Heart left ventricle (tissue), 16 donors: Measurements from ENCODE around the gene CMC1. TPM values are rescaled to one million over a fixed set of nuclear protein-coding genes. Genes with fewer than 3 reads are reported as not detected.

Experiments used
- ATAC-seq, 4 donors: fragments of 200-7000 bp; cut with Tn5 transposase; one replicate each; pipeline ENCODE4 v1.9.1; 2020 to 2022; ENCODE audit warnings: moderate library complexity in 4 of 4, mild to moderate bottlenecking in 3 of 4, moderate number of reproducible peaks in 1 of 4
- DNase-seq, 5 donors: peaks; one replicate each; pipeline ENCODE4 v3.0.0-alpha.2; 2020
- H3K27ac ChIP-seq, 12 donors: fragments of 200-600 bp; sonication (generic) in 4 of 12; one replicate each; pipeline versions ENCODE4 v1.5.0 to v1.8.0; 2016 to 2022; ENCODE audit warnings: mild to moderate bottlenecking in 2 of 12
- H3K27me3 ChIP-seq, 9 donors: fragments of 200-600 bp; sonication (generic) in 2 of 9; one replicate each; pipeline versions ENCODE4 v1.5.1 to v1.8.0; 2016 to 2022; ENCODE audit warnings: mild to moderate bottlenecking in 3 of 9
- H3K36me3 ChIP-seq, 9 donors: fragments of 200-600 bp; sonication (generic) in 2 of 9; one replicate each; pipeline versions ENCODE4 v1.5.0 to v1.8.0; 2018 to 2022; ENCODE audit warnings: mild to moderate bottlenecking in 2 of 9
- H3K4me1 ChIP-seq, 12 donors: fragments of 200-600 bp; sonication (generic) in 4 of 12; one replicate each; pipeline versions ENCODE4 v1.5.0 to v1.8.0; 2016 to 2022; ENCODE audit warnings: mild to moderate bottlenecking in 3 of 12
- H3K4me3 ChIP-seq, 12 donors: fragments of 200-600 bp; sonication (generic) in 4 of 12; one replicate each; pipeline versions ENCODE4 v1.5.0 to v1.8.0; 2017 to 2022; ENCODE audit warnings: mild to moderate bottlenecking in 9 of 12, moderate library complexity in 4 of 12
- H3K9me3 ChIP-seq, 12 donors: fragments of 200-600 bp; sonication (generic) in 4 of 12; one replicate each; pipeline versions ENCODE4 v1.5.0 to v1.8.0; 2016 to 2022; ENCODE audit warnings: mild to moderate bottlenecking in 1 of 12
- CTCF ChIP-seq, 12 donors: fragments of 200-600 bp; sonication (generic) in 4 of 12; IDR thresholded peaks; one replicate each; pipeline versions ENCODE4 v1.5.0 to v1.8.0; 2018 to 2022; ENCODE audit warnings: antibody characterized with exemption in 12 of 12, mild to moderate bottlenecking in 5 of 12
- POLR2A ChIP-seq, 2 donors: fragments of 450-650 bp; IDR thresholded peaks; one replicate each; pipeline ENCODE4 v1.6.1; 2017; ENCODE audit warnings: antibody characterized with exemption in 2 of 2, mild to moderate bottlenecking in 2 of 2, moderate library complexity in 2 of 2
- WGBS, 4 donors: extraction: QIAGEN DNeasy Blood & Tissue Kit in 2 of 4; methylation state at CpG; one replicate each; pipeline versions ENCODE4 v1.1.5 to v1.1.7; 2013 to 2018; 5-methylcytosine and 5-hydroxymethylcytosine counted together
- intact Hi-C, 10 donors: fragments of 100-400 bp; cut with DNase I; formaldehyde crosslinking; loops; one replicate each; pipeline versions ENCODE4 v1.11.1 to v1.14.2; 2022
- polyA plus RNA-seq, 2 donors: library from polyadenylated mRNA; stranded (reverse); fragments of 200-250 nt; gene quantifications; one replicate each; pipeline ENCODE4 v1.2.3, GENCODE V29; 2013
- total RNA-seq, 9 donors: library from RNA; depleted of rRNA in 2 of 9; stranded (reverse); fragments of >200 nt in 2 of 9; fragmentation: NEBNext Ultra II Directional in 3 of 9; extraction: Animal tissue kit (Norgen Biotek cat#: 25700) in 3 of 9; gene quantifications; one replicate each; pipeline versions ENCODE4 v1.1.0 to v1.2.4, GENCODE V29; 2016 to 2023
- donor health status: ischemic (EF 13 %, LVEDD 7.1; RV severe dilation, severe dysfunction).
- donor health status: healthy with polysubstance abuse.
- donor health status: DM: no; HTN: yes; CAD: no.
- donor health status: DM: no; HTN: no; CAD: no.
- donor health status: ischemic (EF 25% LVEDD 6.9; RV normal size, moderate dysfunction).
- donor health status: ischemic (EF 25% LVEDD 5.7; RV mildly dilated, moderate dysfunction).
- donor health status: healthy.
- donor health status: DM: yes; HTN: yes; CAD: no.
- donor health status: ischemic (EF 35%, LVEDD 5.7; RV mildly dilated, moderate dysfunction).
- donor health status: nonischemic (EF 11% LVEDD 7.7; RV severe dilation, severe dysfunction).
- donor health status: DM: yes; HTN: yes; CAD: no.
- donor health status: PGD.
- donor health status: ischemic (EF 29% LVEDD 5.4; RV normal size, mild dysfunction).
- donor health status: nonischemic (EF 23%, LVEDD 6.1; RV moderate dilation, normal function).

The CMC1 gene
- total and polyA plus RNA-seq, 11 donors: 14.9 to 106 (median 27.6) TPM

- H3K27me3 ChIP-seq: no peaks in the 10 kb centered on the region
- intact Hi-C loops: loop anchor here in 1 of 10 donors (10.0 kb wide), 1 partner anchor 585 kb away; no protein-coding TSS in a partner anchor
- ATAC-seq: no peak
Observed at GRCh38 chr3:28299705-28300104, 58.3 kb downstream of the CMC1 start.

DNA sequence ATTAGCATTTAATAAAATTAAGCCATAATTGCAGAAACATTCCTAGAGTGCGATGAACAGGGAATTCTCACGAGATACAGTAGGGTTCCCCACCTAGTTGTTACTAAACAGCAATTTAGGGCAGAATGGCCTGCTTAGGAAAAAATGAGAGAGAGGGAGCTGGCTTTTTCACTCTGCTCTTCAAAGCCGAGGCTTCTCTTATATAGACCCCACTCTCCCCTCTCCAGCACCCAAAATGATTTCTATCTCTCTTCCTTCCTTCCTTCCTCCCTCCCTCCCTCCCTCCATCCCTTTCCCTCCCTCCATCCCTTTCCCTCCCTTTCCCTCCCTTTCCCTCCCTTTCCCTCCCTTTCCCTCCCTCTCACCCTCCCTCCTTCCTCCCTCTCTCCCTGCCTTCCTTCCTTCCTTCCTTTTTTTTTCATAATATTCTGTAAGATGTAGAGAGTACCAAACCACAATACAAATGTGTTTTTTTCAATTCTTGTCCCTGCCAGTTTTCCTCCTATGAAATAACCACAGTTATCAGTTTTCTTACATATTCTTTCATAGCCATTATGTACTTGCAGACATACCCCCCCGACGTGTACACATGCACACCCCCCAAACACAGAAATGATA, 59.0 kb downstream of the CMC1 start:
- DNase-seq (no peak), ATAC-seq (no peak)
- intact Hi-C loops: no loop called here
- TF ChIP-seq POLR2A (IDR thresholded peaks at IDR 0.05) (no peak), CTCF (IDR thresholded peaks at IDR 0.05) (no peak)
- Histone ChIP-seq H3K9me3 (no peaks in the 10 kb centered on the region), H3K36me3 (peaks cover 0 to 4% (median 0%) of the 10 kb centered on the region in 9 donors), H3K27me3 (no peaks in the 10 kb centered on the region), H3K27ac (no peak overlapping the region), H3K4me1 (peaks cover 0 to 10% (median 0%) of the 10 kb centered on the region in 12 donors), H3K4me3 (no peak overlapping the region)
- 84 to 87% (median 86%) methylated on average over 5 of the region's 5 CpGs for WGBS, 4 donors

More at GRCh38 chr3:28299705-28300104, 58.3 kb downstream of the CMC1 start:
- no peaks in the 10 kb centered on the region for H3K9me3 ChIP-seq
- H3K36me3 ChIP-seq: peaks cover 0 to 4% (median 0%) of the 10 kb centered on the region in 9 donors
- DNase-seq: no peak
- no peak overlapping the region for H3K27ac ChIP-seq
- WGBS, 4 donors: 61 to 68% (median 65%) methylated on average over 1 of the region's 1 CpG
- no peak overlapping the region for H3K4me3 ChIP-seq
- TF ChIP-seq POLR2A (IDR thresholded peaks at IDR 0.05) (no peak), CTCF (IDR thresholded peaks at IDR 0.05) (no peak)
- H3K4me1 ChIP-seq: peaks cover 0 to 17% (median 0%) of the 10 kb centered on the region in 12 donors

DNA sequence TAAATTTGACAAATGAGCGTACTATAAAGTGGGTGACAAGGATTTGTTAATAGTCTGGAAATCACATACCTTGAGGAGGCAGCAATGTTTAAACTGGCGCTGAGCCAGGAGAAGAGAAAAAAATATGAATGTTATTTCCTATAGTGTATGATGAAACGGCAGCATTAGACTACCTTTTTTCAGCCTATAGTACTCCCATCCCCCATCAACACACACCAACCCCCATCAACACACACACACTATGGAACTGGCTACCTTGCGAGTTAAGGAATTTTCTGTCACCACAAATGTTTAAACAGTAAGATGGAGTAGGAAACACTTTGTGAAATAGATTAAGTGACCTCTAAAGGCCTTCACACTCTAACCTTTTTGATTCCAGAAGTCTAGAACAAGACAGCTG, 60.3 kb downstream of the CMC1 start:
- TF ChIP-seq CTCF (IDR thresholded peaks at IDR 0.05) (no peak), POLR2A (IDR thresholded peaks at IDR 0.05) (no peak)
- 85 to 93% (median 89%) methylated on average over 4 of the region's 4 CpGs for WGBS, 4 donors

GRCh38 chr3:28308196-28308595, 66.8 kb downstream of the CMC1 start:
- Histone ChIP-seq H3K4me3 (no peak overlapping the region), H3K36me3 (no peaks in the 10 kb centered on the region), H3K9me3 (peaks cover 0 to 5% (median 0%) of the 10 kb centered on the region in 12 donors), H3K27me3 (no peaks in the 10 kb centered on the region), H3K27ac (no peak overlapping the region), H3K4me1 (peaks cover 0 to 10% (median 0%) of the 10 kb centered on the region in 12 donors)
- intact Hi-C loops: no loop called here
- ATAC-seq: no peak
- WGBS, 4 donors: 86 to 91% (median 87%) methylated on average over 3 of the region's 3 CpGs
- no peak for TF ChIP-seq CTCF (IDR thresholded peaks at IDR 0.05)
- no peak for TF ChIP-seq POLR2A (IDR thresholded peaks at IDR 0.05)
- DNase-seq: no peak

More for the DNA sequence above, 60.3 kb downstream of the CMC1 start:
- Histone ChIP-seq H3K4me3 (no peak overlapping the region), H3K9me3 (peaks cover 0 to 5% (median 0%) of the 10 kb centered on the region in 12 donors), H3K27ac (no peak overlapping the region), H3K27me3 (no peaks in the 10 kb centered on the region), H3K4me1 (no peaks in the 10 kb centered on the region), H3K36me3 (peaks cover 0 to 4% (median 0%) of the 10 kb centered on the region in 9 donors)
- ATAC-seq (no peak), DNase-seq (no peak)
- intact Hi-C loops: loop anchor here in 1 of 10 donors (2.0 kb wide), 1 partner anchor 63 kb away; no protein-coding TSS in a partner anchor
